ENCODE measurements around the gene TSTD2.
"Not testable (repeated sequence)": the region's sequence is repeated elsewhere in the genome, so short reads cannot be mapped to it uniquely, and the experiment has no call there.

The TSTD2 gene

GRCh38 chr9:97592126-97592525, 41.0 kb downstream of the TSTD2 start:
- no peak for DNase-seq (ENCODE audit: low read depth in 2 of 2, low spot score in 1 of 2)

DNA sequence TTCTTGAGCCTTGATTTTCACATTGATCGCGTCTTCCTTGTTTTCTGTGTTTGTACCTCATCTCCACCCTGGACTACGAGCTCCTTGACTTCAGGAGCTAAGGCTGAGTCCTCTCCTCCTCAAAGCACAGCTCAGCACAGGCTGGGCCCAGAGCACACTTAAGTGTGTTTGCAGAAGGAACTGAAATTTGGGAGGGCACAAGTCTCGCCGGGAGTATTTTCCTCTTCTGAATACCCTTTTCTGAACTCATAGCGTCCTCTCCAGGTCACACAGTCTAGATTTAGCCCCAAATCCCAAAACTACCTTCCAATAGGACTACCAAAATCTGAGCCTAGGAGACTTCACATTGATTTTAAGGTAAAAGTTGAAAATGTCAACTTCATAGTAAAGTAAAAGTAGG, 41.6 kb downstream of the TSTD2 start:
- DNase-seq (ENCODE audit: low read depth in 2 of 2, low spot score in 1 of 2) = no peak

GRCh38 chr9:97586909-97587308, 46.3 kb downstream of the TSTD2 start:
- DNase-seq (ENCODE audit: low read depth in 2 of 2, low spot score in 1 of 2) = not testable (repeated sequence)

GRCh38 chr9:97584778-97585177, 48.4 kb downstream of the TSTD2 start:
- not testable (repeated sequence) for DNase-seq (ENCODE audit: low read depth in 2 of 2, low spot score in 1 of 2)

DNA sequence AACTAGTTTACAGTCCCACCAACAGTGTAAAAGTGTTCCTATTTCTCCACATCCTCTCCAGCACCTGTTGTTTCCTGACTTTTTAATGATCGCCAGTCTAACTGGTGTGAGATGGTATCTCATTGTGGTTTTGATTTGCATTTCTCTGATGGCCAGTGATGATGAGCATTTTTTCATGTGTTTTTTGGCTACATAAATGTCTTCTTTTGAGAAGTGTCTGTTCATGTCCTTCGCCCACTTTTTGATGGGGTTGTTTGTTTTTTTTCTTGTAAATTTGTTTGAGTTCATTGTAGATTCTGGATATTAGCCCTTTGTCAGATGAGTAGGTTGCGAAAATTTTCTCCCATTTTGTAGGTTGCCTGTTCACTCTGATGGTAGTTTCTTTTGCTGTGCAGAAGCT, 51.6 kb downstream of the TSTD2 start:
- not testable (repeated sequence) for DNase-seq (ENCODE audit: low read depth in 2 of 2, low spot score in 1 of 2)

GRCh38 chr9:97579914-97580313, 53.3 kb downstream of the TSTD2 start:
- no peak for DNase-seq (ENCODE audit: low read depth in 2 of 2, low spot score in 1 of 2)

DNA sequence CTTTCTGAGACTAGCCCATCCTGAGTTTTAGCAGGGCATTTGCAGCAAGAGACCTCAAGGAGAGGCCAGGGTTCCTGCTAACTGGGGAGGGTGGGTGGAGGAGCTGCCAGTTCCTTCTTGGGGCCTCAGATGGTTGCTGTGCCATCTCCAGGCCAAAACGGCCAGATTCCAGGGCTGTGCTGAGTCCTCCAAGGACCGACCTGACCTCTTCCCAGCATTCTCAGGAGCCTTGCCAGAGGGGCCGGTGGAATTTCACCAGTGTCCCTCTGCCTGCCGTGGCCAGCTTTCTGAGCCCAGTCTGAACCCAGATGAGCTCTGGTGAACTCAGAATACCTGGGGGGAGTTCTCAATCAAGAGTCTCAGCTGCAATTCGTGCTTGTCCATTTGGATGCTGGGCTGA, 54.3 kb downstream of the TSTD2 start:
- DNase-seq (ENCODE audit: low read depth in 2 of 2, low spot score in 1 of 2) = no peak

GRCh38 chr9:97577051-97577450, 56.1 kb downstream of the TSTD2 start:
- no peak for DNase-seq (ENCODE audit: low read depth in 2 of 2, low spot score in 1 of 2)

GRCh38 chr9:97575673-97576200, 57.4 kb downstream of the TSTD2 start:
- no peak for DNase-seq (ENCODE audit: low read depth in 2 of 2, low spot score in 1 of 2)

DNA sequence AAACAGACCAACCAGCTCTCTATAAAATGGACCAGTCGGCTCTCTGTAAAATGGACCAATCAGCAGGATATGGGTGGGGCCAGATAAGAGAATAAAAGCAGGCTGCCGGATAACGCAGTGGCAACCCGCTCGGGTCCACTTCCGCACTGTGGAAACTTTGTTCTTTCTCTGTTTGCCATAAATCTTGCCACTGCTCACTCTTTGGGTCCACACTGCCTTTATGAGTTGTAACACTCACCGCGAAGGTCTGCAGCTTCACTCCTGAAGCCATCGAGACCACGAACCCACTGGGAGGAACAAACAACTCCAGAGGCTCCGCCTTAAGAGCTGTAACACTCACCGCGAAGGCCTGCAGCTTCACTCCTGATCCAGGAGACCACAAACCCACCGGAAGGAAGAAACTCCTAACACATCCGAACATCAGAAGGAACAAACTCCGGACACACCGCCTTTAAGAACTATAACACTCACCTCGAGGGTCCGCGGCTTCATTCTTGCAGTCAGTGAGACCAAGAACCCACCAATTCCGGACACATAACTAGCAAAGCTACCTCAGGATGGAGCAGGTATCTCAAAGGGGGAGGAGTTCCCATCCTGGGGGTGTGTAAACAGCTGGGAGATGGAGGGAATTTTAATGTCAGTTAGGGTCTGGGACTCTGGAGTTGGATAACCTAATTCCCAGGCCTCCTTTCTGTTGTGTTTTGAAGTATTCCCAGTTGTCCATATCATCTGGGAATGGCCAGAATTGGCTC, 58.1 kb downstream of the TSTD2 start:
- peak in 1 of 2 donors; percentile 1 for DNase-seq (ENCODE audit: low read depth in 2 of 2, low spot score in 1 of 2)

- DNase-seq (ENCODE audit: low read depth in 2 of 2, low spot score in 1 of 2) = not testable (repeated sequence)
Measured at GRCh38 chr9:97574101-97574571, 59.0 kb downstream of the TSTD2 start.

GRCh38 chr9:97573482-97574073, 59.6 kb downstream of the TSTD2 start:
- DNase-seq (ENCODE audit: low read depth in 2 of 2, low spot score in 1 of 2) = no peak

GRCh38 chr9:97572892-97573365, 60.2 kb downstream of the TSTD2 start:
- no peak for DNase-seq (ENCODE audit: low read depth in 2 of 2, low spot score in 1 of 2)

DNA sequence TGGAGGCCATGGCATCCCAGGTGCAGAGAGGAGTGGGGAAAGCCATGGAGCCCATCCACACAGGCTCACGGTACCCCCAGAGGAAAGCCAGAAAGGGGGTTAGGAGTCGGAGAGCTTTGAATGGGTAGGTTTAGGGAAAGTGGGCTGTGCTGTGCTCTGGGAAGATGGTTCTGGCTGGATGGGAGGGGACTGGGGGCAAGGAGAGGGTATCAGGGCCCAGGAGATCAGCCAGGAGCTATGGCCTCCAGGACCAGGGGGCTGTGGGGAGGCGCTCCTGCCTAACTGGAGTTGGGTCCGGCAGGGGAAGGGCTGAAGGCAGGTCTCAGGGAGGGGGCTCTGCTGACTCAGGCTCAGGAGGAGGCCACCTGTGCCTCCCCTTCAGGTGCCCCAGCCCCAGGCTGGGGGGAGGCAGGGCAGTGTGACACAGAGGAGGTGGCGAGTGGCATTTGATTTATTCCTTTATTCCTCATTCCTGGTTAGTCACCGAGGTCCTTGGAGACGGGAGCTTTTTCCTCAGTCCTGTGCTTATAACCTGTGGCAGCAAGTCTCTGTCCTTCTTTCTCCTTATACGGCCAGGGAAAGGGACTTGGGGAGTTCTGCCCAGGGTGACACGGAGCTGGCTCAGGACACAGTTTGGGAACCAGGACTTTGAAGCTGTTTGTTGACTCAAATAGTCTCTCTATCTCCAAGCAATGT, 60.8 kb downstream of the TSTD2 start:
- DNase-seq (ENCODE audit: low read depth in 2 of 2, low spot score in 1 of 2) = no peak

- DNase-seq (ENCODE audit: low read depth in 2 of 2, low spot score in 1 of 2) = no peak
Measured at GRCh38 chr9:97571664-97572063, 61.5 kb downstream of the TSTD2 start.

- DNase-seq (ENCODE audit: low read depth in 2 of 2, low spot score in 1 of 2) = no peak
Measured at GRCh38 chr9:97570899-97571298, 62.3 kb downstream of the TSTD2 start.

DNA sequence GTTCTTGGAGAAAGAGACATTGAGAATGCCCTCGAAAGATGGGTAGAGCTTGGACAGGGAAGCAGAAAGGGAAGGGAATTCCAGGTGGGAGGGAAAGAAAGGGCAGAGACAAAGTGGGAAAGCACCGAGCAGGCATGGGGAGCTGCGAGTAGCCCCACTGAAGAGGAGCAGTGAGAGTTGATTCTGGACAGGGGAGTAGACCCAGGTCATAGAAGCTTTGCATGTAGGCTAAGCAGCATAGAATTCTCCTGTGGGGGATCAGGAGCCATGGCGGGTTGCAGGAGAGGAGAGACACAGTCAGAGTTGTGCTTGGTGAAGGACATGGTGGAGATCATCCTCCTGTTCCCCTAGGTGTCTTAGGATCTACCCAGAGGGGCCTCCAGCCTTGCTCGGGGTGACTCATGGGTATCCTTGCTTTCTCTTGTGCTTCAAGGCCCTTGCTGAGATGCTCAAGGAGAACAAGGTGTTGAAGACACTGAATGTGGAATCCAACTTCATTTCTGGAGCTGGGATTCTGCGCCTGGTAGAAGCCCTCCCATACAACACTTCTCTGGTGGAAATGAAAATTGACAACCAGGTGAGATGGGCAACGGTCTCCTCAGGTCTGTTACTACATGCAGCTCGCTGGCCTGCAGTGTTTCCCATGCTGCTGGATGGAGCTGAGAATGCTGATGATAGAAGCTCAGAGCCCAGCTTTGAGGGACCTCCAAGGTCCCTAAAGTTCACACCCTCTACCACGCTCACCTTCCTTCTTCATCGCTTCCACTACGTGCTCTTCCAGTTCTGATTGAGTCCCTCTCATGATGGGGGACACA, 64.5 kb downstream of the TSTD2 start:
- no peak for DNase-seq (ENCODE audit: low read depth in 2 of 2, low spot score in 1 of 2)

GRCh38 chr9:97567894-97568202, 65.3 kb downstream of the TSTD2 start:
- DNase-seq (ENCODE audit: low read depth in 2 of 2, low spot score in 1 of 2) = no peak

- DNase-seq (ENCODE audit: low read depth in 2 of 2, low spot score in 1 of 2) = no peak
Measured at GRCh38 chr9:97567182-97567893, 65.8 kb downstream of the TSTD2 start.

GRCh38 chr9:97565262-97565661, 67.9 kb downstream of the TSTD2 start:
- DNase-seq (ENCODE audit: low read depth in 2 of 2, low spot score in 1 of 2) = no peak

All from stimulated activated CD8-positive, alpha-beta memory T cell treated with anti-CD3 and anti-CD28 coated beads, Interleukin-4, amount 100 ng/mL, for 1 hour (primary cell).